ENCODE measurements around the gene NRCAM.

DNA sequence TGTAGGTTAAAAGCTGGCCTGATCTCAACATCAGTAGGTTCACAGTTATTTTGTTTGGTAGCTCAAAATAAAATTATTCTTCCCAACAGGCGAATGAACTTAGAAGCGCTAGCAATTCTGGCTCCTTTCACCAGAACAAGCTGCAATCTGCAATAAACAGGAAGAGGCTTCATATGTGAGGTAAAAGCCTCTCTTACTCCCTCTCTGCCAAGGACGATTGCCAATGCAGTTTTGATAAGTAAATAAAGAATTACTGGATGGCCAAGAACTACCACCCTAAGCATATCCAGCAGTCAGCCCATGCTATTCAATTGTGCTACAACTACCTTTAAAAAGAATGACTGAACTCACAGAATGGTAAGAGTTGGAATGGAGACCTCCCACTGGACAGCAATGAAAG is 176.1 kb downstream of the NRCAM start:
- TF ChIP-seq, protein P1, sequence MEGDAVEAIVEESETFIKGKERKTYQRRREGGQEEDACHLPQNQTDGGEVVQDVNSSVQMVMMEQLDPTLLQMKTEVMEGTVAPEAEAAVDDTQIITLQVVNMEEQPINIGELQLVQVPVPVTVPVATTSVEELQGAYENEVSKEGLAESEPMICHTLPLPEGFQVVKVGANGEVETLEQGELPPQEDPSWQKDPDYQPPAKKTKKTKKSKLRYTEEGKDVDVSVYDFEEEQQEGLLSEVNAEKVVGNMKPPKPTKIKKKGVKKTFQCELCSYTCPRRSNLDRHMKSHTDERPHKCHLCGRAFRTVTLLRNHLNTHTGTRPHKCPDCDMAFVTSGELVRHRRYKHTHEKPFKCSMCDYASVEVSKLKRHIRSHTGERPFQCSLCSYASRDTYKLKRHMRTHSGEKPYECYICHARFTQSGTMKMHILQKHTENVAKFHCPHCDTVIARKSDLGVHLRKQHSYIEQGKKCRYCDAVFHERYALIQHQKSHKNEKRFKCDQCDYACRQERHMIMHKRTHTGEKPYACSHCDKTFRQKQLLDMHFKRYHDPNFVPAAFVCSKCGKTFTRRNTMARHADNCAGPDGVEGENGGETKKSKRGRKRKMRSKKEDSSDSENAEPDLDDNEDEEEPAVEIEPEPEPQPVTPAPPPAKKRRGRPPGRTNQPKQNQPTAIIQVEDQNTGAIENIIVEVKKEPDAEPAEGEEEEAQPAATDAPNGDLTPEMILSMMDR (conservative IDR thresholded peaks at IDR 0.05; ENCODE audit: low read depth, low read length) = no peak
- TF ChIP-seq EZH2 (IDR thresholded peaks at IDR 0.05; ENCODE audit: borderline replicate concordance, low read depth, low read length, poor library complexity, severe bottlenecking) = no peak

Data from A673 (cell line).